Activated naive CD8-positive, alpha-beta T cell treated with anti-CD3 and anti-CD28 coated beads, Interleukin-2, amount 50 U/mL, for 24 hours (primary cell): ENCODE data around the gene BOC.

Experiments
- ATAC-seq: fragments of 150-1000 bp; cut with Tn5 transposase; one replicate; pipeline ENCODE4 v1.10.0; 2021
- DNase-seq: peaks from one replicate; pipeline ENCODE4 v3.0.0; 2021
- H3K27ac Mint-ChIP-seq: one replicate; pipeline ENCODE4 v1.8.0; 2021; ENCODE audit warnings: mild to moderate bottlenecking, mixed read lengths
- H3K27me3 Mint-ChIP-seq: one replicate; pipeline ENCODE4 v1.8.0; 2021; ENCODE audit warnings: mixed read lengths
- H3K36me3 Mint-ChIP-seq: one replicate; pipeline ENCODE4 v1.8.0; 2021; ENCODE audit warnings: low read depth, mixed read lengths
- H3K4me1 Mint-ChIP-seq: one replicate; pipeline ENCODE4 v1.8.0; 2021; ENCODE audit warnings: mixed read lengths
- H3K4me3 Mint-ChIP-seq: one replicate; pipeline ENCODE4 v1.8.0; 2021; ENCODE audit warnings: mild to moderate bottlenecking, moderate library complexity, mixed read lengths
- H3K9me3 Mint-ChIP-seq: one replicate; pipeline ENCODE4 v1.8.0; 2021; ENCODE audit warnings: mixed read lengths

BOC gene

DNA sequence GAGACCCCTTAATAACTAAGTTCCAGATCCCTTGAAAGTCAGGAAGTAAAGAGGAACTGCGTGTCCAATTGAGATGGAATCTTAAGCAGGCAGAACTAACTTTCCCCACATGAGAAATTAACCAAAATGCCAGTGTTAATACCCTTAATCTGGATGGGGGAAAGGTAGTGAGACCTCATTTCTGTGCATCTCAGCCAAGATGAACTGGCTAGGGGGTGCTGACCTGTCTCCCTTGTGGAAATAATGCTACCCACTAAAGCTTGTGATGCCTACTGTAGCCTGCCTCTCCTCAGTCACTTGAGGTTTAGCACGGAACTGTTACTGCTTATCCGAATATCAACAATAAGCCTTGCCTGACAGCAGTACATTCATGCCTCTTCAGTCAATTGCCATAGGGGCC lies 15.1 kb downstream of the BOC start:
- Mint-ChIP-seq H3K27ac (no peak overlapping the region), H3K27me3 (peaks cover 15% of the 10 kb centered on the region), H3K4me1 (peaks cover 13% of the 10 kb centered on the region), H3K9me3 (no peaks in the 10 kb centered on the region), H3K36me3 (no peaks in the 10 kb centered on the region), H3K4me3 (no peak overlapping the region)
- DNase-seq, result no peak
- no peak for ATAC-seq

- no peak for ATAC-seq
- no peaks in the 10 kb centered on the region for H3K9me3 Mint-ChIP-seq
- no peaks in the 10 kb centered on the region for H3K36me3 Mint-ChIP-seq
- no peak overlapping the region for H3K27ac Mint-ChIP-seq
- no peak overlapping the region for H3K4me3 Mint-ChIP-seq
- H3K27me3 Mint-ChIP-seq, result peaks cover 9% of the 10 kb centered on the region
- no peak for DNase-seq
- H3K4me1 Mint-ChIP-seq, result peaks cover 16% of the 10 kb centered on the region
These were observed 15.8 kb downstream of the BOC start for GRCh38 chr3:113227146-113227545.

DNA sequence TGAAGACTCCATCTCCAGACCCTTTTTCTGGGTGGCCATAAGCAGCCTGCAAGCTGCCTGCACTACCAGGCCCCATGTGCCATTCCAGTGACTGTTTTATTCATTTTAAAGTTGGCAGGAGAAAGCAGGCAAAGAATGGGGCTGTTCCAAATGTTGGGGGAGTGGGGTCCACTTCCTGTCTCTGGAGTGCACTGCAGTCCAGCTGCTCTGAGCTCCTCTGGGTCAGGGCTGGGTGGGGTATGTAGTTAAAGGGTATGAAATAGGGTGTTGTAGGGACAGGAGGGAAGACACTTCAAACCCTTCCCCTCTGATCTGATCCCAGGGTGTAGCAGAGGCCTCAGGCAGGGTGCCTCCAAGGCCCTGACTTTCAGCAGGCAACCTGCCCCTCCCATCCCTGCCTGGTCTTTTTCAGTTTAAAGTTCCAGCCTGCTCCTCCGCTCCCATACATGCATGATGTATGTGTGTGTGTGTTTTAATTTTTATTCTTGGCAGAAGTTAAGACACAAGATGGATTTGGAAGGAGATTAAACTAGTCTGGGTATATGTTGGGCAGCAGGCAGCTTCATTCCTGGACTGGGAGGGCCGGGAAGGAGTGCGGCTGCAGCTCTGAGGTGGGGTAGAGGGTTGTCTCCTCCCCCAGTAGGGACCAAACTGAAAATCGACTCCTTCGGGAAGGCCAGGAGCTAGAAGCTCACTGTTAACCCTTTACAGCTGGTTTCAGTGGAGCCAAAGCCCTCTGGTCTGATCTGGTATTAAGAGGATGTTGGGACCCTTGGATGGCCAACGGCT lies 17.3 kb downstream of the BOC start:
- no peak for ATAC-seq
- H3K9me3 Mint-ChIP-seq, result no peaks in the 10 kb centered on the region
- no peaks in the 10 kb centered on the region for H3K36me3 Mint-ChIP-seq
- no peak overlapping the region for H3K27ac Mint-ChIP-seq
- no peak for DNase-seq
- no peak overlapping the region for H3K4me3 Mint-ChIP-seq
- H3K4me1 Mint-ChIP-seq, result peaks cover 10% of the 10 kb centered on the region
- H3K27me3 Mint-ChIP-seq, result peaks cover 5% of the 10 kb centered on the region

- Mint-ChIP-seq H3K36me3 (no peaks in the 10 kb centered on the region), H3K4me1 (peaks cover 4% of the 10 kb centered on the region), H3K4me3 (no peak overlapping the region), H3K9me3 (no peaks in the 10 kb centered on the region), H3K27me3 (no peaks in the 10 kb centered on the region), H3K27ac (no peak overlapping the region)
- peak; percentile 73 for ATAC-seq
- no peak for DNase-seq
These were observed 20.0 kb downstream of the BOC start for GRCh38 chr3:113231391-113231790.

DNA sequence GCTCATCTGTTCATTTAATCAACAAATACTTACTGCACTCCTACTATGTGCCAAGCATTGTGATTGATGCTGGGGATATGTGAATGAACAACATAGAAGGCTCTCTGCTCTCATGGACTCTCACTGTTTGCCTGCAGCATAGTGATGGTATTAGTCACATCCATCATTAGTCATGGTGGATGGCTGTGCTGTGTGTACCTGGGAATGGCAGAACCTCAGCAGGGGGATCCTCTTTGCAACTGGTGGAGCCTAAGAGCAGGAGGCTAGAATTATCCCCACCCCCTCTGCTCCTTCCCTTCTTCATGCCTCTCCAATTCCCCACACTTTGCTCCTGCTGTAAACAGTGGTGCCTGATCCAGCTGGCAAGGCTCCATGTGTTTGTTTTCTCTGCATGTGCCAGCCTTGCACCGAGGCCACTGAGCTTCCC lies 20.5 kb downstream of the BOC start:
- ATAC-seq, result peak; percentile 85
- H3K27ac Mint-ChIP-seq, result no peak overlapping the region
- DNase-seq, result no peak
- no peaks in the 10 kb centered on the region for H3K27me3 Mint-ChIP-seq
- H3K4me1 Mint-ChIP-seq, result peaks cover 4% of the 10 kb centered on the region
- no peak overlapping the region for H3K4me3 Mint-ChIP-seq
- no peaks in the 10 kb centered on the region for H3K9me3 Mint-ChIP-seq
- no peaks in the 10 kb centered on the region for H3K36me3 Mint-ChIP-seq

DNA sequence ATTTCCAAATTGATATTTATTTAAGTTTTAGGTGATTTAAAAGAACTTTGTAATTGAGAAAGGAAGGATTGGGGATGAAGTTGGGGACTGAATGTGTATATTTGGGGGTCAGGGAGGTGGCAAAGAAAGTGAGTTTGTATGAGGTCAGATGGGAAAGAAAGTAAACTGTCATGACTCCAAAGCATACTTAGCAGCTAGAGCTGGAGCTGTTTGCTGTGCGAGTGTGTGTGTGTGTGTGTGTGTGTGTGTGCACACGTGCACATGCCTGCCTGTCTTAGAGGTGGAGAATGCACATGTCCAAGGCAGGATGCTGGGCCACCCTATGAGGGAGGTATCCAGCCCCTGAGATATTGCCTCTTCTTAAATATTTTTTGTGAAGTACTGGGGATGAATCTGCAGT lies 21.0 kb downstream of the BOC start:
- DNase-seq (no peak), ATAC-seq (no peak)
- Mint-ChIP-seq H3K4me1 (peaks cover 4% of the 10 kb centered on the region), H3K9me3 (no peaks in the 10 kb centered on the region), H3K27me3 (peaks cover 2% of the 10 kb centered on the region), H3K27ac (no peak overlapping the region), H3K36me3 (no peaks in the 10 kb centered on the region), H3K4me3 (no peak overlapping the region)

DNA sequence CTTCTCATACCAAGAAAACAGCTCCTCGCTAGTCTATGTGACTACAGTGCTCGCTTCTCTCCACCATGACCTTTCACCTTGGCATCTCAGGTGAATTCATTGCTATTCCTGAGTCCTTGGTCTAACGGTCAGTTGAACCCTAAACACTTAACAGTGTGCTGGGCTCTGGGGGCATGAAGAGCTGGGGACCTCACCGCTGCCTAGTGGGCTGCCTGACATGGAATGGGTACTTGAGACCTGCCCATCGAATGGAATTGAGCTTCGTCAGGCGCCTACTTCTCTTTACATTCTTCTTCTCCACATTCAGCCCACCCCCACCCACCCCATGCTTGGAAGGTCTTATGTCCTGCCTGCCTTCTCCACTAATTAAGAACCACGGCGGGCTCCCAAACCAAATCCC lies 22.1 kb downstream of the BOC start:
- no peaks in the 10 kb centered on the region for H3K9me3 Mint-ChIP-seq
- no peak for ATAC-seq
- H3K4me1 Mint-ChIP-seq, result peaks cover 4% of the 10 kb centered on the region
- no peak overlapping the region for H3K4me3 Mint-ChIP-seq
- H3K36me3 Mint-ChIP-seq, result no peaks in the 10 kb centered on the region
- H3K27me3 Mint-ChIP-seq, result peaks cover 2% of the 10 kb centered on the region
- no peak for DNase-seq
- H3K27ac Mint-ChIP-seq, result no peak overlapping the region

DNA sequence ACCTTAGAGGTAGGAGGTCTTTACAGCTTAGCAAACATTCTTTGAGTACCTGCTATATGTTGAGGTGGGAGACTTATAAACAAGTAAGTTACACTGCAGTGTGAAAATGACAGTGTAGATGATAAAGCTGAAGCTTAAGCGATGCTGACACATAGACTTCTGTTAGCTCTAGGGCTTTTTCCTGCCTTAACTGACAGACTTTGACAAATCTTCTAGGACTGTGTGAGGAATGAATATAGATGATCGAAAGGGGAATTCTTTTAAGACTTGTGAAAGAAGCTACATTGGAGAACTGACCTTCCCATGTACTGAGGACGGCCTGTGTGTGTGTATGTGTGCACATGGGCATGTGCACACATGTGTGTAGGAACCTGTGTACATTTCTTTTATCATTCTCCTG lies 22.7 kb downstream of the BOC start:
- Mint-ChIP-seq H3K9me3 (no peaks in the 10 kb centered on the region), H3K4me1 (peaks cover 4% of the 10 kb centered on the region), H3K4me3 (no peak overlapping the region), H3K27me3 (peaks cover 2% of the 10 kb centered on the region), H3K36me3 (no peaks in the 10 kb centered on the region), H3K27ac (no peak overlapping the region)
- DNase-seq (no peak), ATAC-seq (no peak)

DNA sequence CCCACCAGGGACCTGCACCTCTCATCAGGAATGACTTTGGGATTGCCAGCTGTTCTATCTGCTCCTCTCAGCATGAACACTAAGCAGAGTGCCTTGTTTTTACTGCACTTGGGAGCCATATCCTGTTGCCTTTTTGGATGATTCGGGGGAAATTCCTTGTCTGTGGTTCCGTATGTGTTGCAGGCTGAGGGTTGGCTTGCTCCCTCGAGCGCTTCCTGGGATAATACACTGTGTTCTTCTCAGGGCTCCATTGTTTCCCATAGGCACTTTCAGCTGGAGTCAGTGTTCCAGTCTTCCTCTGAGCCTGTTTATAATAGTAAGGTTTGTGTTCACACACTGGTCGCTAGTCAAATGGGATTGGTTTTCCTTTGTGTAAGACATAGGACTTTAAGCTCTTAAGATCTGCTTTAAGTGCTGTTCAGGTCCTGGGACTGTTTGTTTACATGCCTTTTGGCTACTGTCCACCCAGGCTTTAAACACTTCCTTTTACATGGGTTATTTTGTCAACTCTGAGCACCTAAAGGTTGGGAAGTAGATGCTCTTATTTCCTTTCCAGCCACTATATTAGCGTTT lies 23.4 kb downstream of the BOC start:
- peaks cover 2% of the 10 kb centered on the region for H3K27me3 Mint-ChIP-seq
- H3K36me3 Mint-ChIP-seq, result no peaks in the 10 kb centered on the region
- ATAC-seq (no peak), DNase-seq (no peak)
- H3K4me3 Mint-ChIP-seq, result no peak overlapping the region
- no peaks in the 10 kb centered on the region for H3K9me3 Mint-ChIP-seq
- H3K27ac Mint-ChIP-seq, result no peak overlapping the region
- H3K4me1 Mint-ChIP-seq, result peaks cover 4% of the 10 kb centered on the region

GRCh38 chr3:113238503-113238902 lies 27.1 kb downstream of the BOC start:
- DNase-seq, result no peak
- ATAC-seq, result no peak
- Mint-ChIP-seq H3K27ac (no peak overlapping the region), H3K36me3 (no peaks in the 10 kb centered on the region), H3K4me3 (no peak overlapping the region), H3K4me1 (peaks cover 15% of the 10 kb centered on the region), H3K9me3 (no peaks in the 10 kb centered on the region), H3K27me3 (peaks cover 2% of the 10 kb centered on the region)

DNA sequence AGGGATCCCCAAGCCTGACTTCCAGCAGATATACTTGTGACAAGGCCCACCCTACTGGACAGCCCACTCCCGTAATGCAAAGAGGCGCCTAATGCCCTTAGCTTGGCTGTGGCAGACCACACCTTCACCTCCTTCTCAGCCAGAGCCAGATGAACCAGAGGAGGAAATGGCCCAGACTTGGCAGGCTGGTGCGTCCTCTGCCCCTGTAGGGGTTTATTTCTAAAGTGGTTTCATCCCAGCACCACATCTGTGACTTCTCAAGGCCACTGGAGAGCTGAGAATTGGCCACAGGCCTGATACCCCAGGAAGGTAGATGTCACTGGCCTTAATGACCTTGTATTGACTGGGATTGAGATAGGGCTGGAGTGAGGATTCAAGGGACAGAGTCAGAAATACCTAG lies 29.5 kb downstream of the BOC start:
- no peak for ATAC-seq
- no peak for DNase-seq
- Mint-ChIP-seq H3K36me3 (no peaks in the 10 kb centered on the region), H3K9me3 (no peaks in the 10 kb centered on the region), H3K27ac (no peak overlapping the region), H3K27me3 (peaks cover 6% of the 10 kb centered on the region), H3K4me1 (peaks cover 15% of the 10 kb centered on the region), H3K4me3 (no peak overlapping the region)

DNA sequence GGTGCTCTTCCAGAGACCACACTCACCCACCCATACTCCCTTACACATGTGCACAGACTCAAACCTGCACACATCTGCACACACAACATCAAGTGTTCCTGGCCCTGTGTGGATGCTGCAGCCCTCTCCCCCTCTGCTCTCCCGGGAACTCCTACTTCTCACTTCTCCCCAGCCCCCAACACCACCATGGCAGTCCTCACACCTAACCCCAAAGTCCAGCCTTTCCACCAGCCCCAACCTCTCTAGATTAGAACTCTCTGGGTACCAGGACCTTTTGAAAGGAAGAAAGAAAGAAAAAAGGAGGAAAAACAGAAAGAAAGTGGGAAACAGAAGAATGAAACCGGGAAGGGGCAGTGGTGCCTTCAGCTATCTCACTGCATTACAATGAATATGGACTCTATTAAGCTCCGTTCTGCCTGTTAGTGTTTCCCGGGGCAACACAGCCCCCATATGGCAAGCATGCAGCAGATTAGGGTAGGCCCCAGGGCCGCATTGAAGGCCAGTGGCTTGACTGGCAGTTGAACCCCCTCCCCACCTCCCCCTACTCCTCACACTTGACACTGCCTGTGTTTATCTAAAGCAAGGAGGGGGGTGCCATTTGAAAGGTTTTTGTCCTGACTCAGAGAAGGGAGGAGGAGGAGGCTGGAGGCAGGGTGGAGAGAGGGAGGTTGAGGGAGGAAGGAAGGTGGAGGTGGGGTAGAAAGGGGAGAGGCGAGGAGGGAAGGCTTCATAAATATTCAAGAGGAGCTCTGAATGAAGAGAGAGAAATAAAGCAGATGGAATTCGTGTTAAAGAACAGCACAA lies 30.1 kb downstream of the BOC start:
- Mint-ChIP-seq H3K4me3 (no peak overlapping the region), H3K4me1 (peaks cover 15% of the 10 kb centered on the region), H3K27ac (peak overlapping the region; percentile 2), H3K27me3 (peaks cover 6% of the 10 kb centered on the region), H3K36me3 (no peaks in the 10 kb centered on the region), H3K9me3 (no peaks in the 10 kb centered on the region)
- no peak for DNase-seq
- ATAC-seq, result no peak

- H3K9me3 Mint-ChIP-seq, result no peaks in the 10 kb centered on the region
- peaks cover 15% of the 10 kb centered on the region for H3K4me1 Mint-ChIP-seq
- no peaks in the 10 kb centered on the region for H3K36me3 Mint-ChIP-seq
- no peak for DNase-seq
- ATAC-seq, result peak; percentile 58
- H3K27me3 Mint-ChIP-seq, result peaks cover 7% of the 10 kb centered on the region
- peak overlapping the region; percentile 2 for H3K27ac Mint-ChIP-seq
- no peak overlapping the region for H3K4me3 Mint-ChIP-seq
These were observed 30.8 kb downstream of the BOC start for GRCh38 chr3:113242096-113242581.

DNA sequence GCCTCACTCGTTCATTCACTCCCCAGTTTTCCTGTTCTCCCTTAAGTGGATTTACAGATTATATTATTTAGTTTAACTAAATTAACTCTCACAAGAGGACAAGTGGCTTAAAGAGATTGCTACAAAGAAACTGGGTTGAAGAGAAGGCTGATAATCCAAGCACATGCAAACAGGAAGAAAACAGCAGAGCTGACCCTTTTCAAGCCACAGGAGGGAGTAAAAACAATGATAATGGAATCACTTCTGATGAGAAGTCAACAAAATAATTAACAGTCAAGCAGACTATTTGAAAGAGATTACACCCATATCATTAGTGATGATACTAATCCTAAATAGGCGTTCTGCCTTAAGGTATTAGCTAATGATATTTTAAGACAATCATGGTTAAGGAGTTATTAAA lies 31.7 kb downstream of the BOC start:
- no peak overlapping the region for H3K4me3 Mint-ChIP-seq
- H3K27me3 Mint-ChIP-seq, result peaks cover 10% of the 10 kb centered on the region
- H3K4me1 Mint-ChIP-seq, result peaks cover 15% of the 10 kb centered on the region
- DNase-seq (no peak), ATAC-seq (no peak)
- H3K27ac Mint-ChIP-seq, result no peak overlapping the region
- no peaks in the 10 kb centered on the region for H3K36me3 Mint-ChIP-seq
- H3K9me3 Mint-ChIP-seq, result no peaks in the 10 kb centered on the region

- no peak for DNase-seq
- no peak for ATAC-seq
- Mint-ChIP-seq H3K4me1 (peaks cover 15% of the 10 kb centered on the region), H3K9me3 (no peaks in the 10 kb centered on the region), H3K36me3 (no peaks in the 10 kb centered on the region), H3K27ac (no peak overlapping the region), H3K4me3 (no peak overlapping the region), H3K27me3 (peaks cover 10% of the 10 kb centered on the region)
These were observed 32.5 kb downstream of the BOC start for GRCh38 chr3:113243846-113244245.
